Measurements from ENCODE around the gene RASSF3. TPM values are rescaled to one million over a fixed set of nuclear protein-coding genes. Genes with fewer than 3 reads are reported as not detected.
"Not testable (repeated sequence)": the region's sequence is repeated elsewhere in the genome, so short reads cannot be mapped to it uniquely, and the experiment has no call there.

Gene RASSF3
- total RNA-seq, 2 experiments from 2014 or later = 114 to 115 TPM

DNA sequence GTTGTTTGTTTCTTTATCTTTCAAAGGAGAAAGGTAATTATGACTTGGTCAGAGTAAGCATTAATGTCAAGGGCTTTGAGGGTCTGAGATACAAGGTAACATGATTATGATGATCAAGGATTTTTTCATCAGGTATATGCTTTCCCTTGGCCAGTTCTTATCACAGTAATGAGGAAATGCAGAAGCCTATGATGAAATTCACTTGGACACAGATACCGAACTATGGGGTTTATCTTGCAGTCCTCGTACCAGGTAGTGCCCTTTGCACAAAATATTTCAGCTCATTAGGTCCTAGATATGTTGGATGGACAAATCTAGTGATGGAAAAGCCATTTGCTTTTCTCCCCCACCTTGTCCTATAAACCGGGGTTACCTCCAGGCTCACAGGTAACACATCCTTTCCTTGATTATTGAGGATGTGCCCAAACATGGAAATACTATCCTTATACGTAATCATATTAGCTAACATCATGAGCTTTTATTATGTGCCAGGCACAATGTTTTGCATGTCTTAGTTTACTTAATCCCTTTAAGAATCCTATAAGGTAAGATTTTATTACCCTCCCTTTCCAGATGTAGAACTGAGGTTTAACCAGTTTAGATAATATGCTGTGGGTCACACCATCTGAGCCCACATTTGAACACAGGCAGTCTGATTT, 7.0 kb upstream of the RASSF3 start:
- Mint-ChIP-seq H3K4me1 (peaks cover 26% of the 10 kb centered on the region), H3K36me3 (ENCODE audit: low read depth) (no peaks in the 10 kb centered on the region), H3K27ac (no peak overlapping the region), H3K9me3 (no peaks in the 10 kb centered on the region), H3K27me3 (no peaks in the 10 kb centered on the region), H3K4me3 (no peak overlapping the region)
- CTCF ChIA-PET = interaction anchor here (0.6 to 2.2 kb wide), 5 partner anchors 14 to 215 kb away, joined by 3 to 5 read pairs (median 4); no protein-coding TSS in a partner anchor
- no peak for DNase-seq
- POLR2A ChIA-PET = no interaction called here

DNA sequence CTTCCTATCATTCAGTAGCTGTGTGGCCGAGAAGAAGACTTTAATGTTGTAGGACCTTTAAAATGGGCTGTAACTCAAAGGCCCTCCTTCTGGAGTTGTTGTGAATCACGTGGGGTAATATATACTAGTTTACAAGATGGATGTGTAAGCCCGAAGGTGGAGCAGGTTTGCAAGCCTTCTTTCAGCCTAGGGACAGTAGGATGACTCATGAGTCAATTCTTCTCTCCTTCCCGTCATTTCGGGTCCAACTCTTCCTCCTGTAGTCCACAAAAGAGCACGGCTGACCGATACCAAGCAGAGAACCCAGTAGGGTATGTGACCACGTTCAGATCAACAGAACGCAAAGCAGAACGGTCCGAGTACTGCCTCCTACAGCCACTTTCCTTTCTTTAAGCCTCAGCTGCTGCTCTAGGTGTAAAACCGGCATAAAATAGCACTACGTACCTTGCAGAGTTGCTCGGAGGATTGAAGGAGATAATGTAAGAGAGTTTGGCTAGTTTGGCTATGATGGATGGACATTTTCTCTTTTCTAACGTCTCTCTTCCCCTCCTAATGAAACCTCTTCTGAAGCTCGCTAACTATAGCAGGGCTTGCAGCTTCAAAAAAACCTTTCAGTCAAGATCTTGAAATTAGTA, 1.3 kb upstream of the RASSF3 start:
- no peaks in the 10 kb centered on the region for H3K9me3 Mint-ChIP-seq
- no peaks in the 10 kb centered on the region for H3K27me3 Mint-ChIP-seq
- peak overlapping the region; percentile 79 for H3K4me3 Mint-ChIP-seq
- POLR2A ChIA-PET = interaction anchor here (0.6 to 0.7 kb wide), 2 partner anchors 57 to 577 kb away, joined by 3 to 4 read pairs; no protein-coding TSS in a partner anchor
- peak overlapping the region; percentile 96 for H3K27ac Mint-ChIP-seq
- peaks cover 23% of the 10 kb centered on the region for H3K4me1 Mint-ChIP-seq
- DNase-seq = peak; percentile 54
- CTCF ChIA-PET = interaction anchor here (0.9 to 2.0 kb wide), 6 partner anchors 8 to 108 kb away, joined by 3 to 7 read pairs (median 3); no protein-coding TSS in a partner anchor
- peaks cover 30% of the 10 kb centered on the region for H3K36me3 Mint-ChIP-seq (ENCODE audit: low read depth)

DNA sequence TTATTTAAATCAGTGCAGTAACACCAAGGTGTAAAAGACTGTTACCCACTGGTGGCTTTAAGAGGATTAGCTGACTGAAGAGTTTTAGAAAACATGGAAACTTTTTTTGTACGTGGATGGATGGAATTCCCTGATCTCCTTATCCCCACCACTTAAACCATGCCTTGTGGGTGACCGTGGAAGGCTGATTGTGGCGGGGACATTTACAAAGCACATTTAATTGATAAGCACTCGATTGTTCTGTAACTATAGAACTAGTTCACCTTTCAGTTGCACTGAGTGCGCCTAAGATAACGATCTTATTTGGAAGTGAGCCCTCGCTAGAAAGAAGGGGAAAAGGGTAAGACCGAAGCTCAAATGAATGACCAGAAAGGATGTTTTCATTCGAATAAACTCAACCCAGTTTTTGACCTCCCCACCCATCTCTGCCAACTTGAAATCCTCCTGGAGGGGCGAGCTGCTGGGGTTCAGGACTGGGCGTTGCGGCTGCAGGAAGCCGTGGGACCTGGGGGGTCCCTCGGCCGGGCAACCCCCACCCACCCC, 688 bp upstream of the RASSF3 start:
- Mint-ChIP-seq H3K27ac (peak overlapping the region; percentile 96), H3K36me3 (ENCODE audit: low read depth) (peaks cover 33% of the 10 kb centered on the region), H3K4me3 (peak overlapping the region; percentile 79), H3K27me3 (no peaks in the 10 kb centered on the region), H3K4me1 (peaks cover 27% of the 10 kb centered on the region), H3K9me3 (no peaks in the 10 kb centered on the region)
- ChIA-PET POLR2A (interaction anchor here (0.6 to 0.7 kb wide), 2 partner anchors 56 to 577 kb away, joined by 3 to 4 read pairs; no protein-coding TSS in a partner anchor), CTCF (interaction anchor here (0.9 to 2.0 kb wide), 3 partner anchors 8 to 89 kb away, joined by 3 to 7 read pairs (median 3); no protein-coding TSS in a partner anchor)
- peak; percentile 26 for DNase-seq

DNA sequence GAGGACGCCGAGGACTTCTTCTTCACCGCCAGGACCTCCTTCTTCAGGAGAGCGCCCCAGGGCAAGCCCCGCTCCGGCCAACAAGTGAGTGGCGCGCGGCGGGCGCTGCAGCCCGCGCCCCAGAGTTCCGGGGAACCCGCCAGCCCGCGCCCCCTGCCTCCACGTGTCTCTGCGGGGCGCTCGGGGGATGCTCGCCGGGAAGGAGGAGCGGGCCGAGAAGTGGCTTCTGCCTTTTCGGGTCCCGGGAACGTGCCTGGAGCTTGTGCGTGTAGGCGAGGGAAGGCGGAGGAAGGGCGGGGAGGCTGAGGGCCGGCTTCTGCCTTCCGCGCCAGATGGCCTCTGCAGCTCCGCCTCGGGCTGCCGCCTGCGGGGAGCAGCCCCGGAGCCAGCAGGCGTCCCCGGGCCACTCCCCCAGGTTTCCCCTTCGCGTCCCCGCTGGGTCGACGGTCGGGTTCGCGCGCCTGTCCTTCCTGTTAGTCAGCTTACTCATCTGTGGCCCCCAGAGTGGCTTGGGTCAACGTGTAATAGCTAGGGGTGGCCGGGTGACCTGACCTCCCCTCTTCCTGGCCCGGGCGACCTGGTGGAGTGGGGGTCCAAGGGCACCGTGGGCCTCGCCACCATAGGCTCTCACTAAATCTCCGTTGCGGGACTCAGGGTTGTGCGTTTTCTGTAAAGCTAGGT, 505 bp downstream of the RASSF3 start:
- ChIA-PET CTCF (interaction anchor here (0.9 to 1.9 kb wide), 7 partner anchors 10 to 63 kb away, joined by 3 to 6 read pairs (median 4); no protein-coding TSS in a partner anchor), POLR2A (no interaction called here)
- DNase-seq = peak; percentile 70
- Mint-ChIP-seq H3K4me3 (peak overlapping the region; percentile 98), H3K36me3 (ENCODE audit: low read depth) (peaks cover 43% of the 10 kb centered on the region), H3K27me3 (no peaks in the 10 kb centered on the region), H3K27ac (peak overlapping the region; percentile 92), H3K9me3 (no peaks in the 10 kb centered on the region), H3K4me1 (peaks cover 38% of the 10 kb centered on the region)

DNA sequence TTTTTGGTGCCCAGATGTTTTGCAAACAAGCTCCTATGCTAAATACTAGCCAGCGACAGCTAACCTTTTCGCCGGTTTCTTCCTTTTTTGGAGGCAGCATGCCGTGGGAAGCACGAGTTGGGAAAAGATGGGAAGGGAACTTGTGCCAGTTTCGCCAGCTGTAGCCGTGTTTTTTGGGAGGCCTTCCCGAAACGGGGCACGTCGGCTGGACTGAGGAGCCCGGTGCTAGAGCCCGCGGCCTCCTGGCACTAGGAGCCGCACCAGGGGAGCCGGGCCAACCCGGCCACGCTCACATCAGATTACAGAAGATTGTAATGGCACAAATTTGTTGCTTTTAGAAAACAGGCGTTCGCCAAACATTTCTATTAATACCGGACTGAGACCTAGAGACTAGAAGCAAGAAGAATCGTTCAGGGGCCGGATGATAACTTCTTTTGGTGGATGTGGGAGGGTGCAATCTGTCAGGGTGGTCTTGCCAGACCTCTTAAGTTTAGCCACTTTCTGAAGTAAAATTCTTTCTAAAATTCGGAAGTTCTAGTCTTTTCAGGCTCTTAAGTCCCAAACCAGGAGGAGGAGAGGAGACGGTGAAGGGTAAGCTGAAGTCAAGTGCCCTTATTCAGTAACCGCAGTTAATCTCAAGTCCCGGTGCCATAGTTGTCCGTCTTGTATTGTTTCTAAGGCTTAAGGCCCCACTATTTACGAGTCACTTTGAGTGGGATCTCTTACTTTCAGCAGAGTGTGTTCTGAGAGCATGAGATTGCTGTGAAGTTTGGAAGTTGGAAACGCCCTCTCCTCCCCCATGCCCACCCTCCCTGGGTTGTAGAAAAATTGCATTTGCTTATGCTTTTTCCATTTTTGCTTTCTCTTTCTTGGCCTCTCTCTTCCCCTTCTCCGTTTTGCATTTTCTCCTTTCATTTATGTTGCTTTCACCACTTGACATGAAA, 1.3 kb downstream of the RASSF3 start:
- peak overlapping the region; percentile 98 for H3K4me3 Mint-ChIP-seq
- CTCF ChIA-PET = interaction anchor here (0.9 to 1.9 kb wide), 7 partner anchors 9 to 63 kb away, joined by 3 to 6 read pairs (median 4); no protein-coding TSS in a partner anchor
- peak overlapping the region; percentile 92 for H3K27ac Mint-ChIP-seq
- H3K36me3 Mint-ChIP-seq (ENCODE audit: low read depth) = peaks cover 51% of the 10 kb centered on the region
- no peaks in the 10 kb centered on the region for H3K9me3 Mint-ChIP-seq
- H3K27me3 Mint-ChIP-seq = no peaks in the 10 kb centered on the region
- H3K4me1 Mint-ChIP-seq = peaks cover 46% of the 10 kb centered on the region
- peak; percentile 53 for DNase-seq
- POLR2A ChIA-PET = no interaction called here

DNA sequence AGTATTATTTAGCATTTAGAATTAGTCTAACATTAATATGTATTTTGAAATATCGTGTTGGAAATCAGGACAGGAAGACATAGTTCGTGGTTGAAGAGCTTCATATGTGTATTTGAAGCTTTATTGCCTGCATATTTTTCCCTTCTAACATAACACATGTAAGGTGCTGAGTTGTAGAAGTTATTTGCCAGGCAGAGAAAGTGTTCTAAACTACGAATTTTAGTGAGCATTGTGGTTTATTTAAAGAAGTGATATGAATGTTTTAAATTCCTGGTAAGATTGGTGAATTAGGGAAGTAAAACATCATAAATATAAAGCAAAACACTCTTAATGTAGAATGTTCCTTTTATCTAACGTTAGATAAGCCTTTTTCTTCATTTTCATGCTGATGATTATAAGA, 2.5 kb downstream of the RASSF3 start:
- Mint-ChIP-seq H3K27me3 (no peaks in the 10 kb centered on the region), H3K4me3 (peak overlapping the region; percentile 98), H3K9me3 (no peaks in the 10 kb centered on the region), H3K27ac (peak overlapping the region; percentile 92), H3K36me3 (ENCODE audit: low read depth) (peaks cover 57% of the 10 kb centered on the region), H3K4me1 (peaks cover 54% of the 10 kb centered on the region)
- DNase-seq = no peak
- ChIA-PET POLR2A (no interaction called here), CTCF (interaction anchor here (0.7 to 1.4 kb wide), 2 partner anchors 14 to 100 kb away, joined by 3 to 4 read pairs; no protein-coding TSS in a partner anchor)

DNA sequence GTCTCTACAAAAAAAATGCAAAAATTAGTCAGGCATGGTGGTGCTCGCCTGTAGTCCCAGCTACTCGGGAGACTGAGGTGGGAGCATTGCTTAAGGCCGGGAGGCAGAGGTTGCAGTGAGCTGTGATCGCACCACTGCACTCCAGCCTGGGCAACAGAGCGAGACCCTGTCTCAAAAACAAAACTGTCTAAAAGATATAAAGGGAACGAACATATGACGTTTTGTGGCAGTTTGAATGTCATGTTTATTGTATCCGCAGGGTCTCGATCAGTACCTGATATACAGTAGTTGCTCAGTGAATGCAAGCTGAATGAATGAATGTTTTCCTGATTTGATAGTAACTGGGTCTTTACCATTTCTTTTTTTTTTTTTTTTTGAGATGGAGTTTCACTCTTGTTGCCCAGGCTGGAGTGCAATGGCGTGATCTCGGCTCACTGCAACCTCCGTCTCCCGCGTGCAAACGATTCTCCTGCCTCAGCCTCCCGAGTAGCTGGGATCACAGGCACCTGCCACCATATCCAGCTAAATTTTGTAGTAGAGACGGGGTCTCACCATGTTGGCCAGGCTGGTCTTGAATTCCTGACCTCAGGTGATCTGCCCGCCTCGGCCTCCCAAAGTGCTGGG, 3.6 kb downstream of the RASSF3 start:
- H3K9me3 Mint-ChIP-seq, DNase-seq, H3K27ac Mint-ChIP-seq, H3K27me3 Mint-ChIP-seq, POLR2A ChIA-PET: not testable (repeated sequence)
- Mint-ChIP-seq H3K36me3 (ENCODE audit: low read depth) (peaks cover 57% of the 10 kb centered on the region), H3K4me1 (peaks cover 46% of the 10 kb centered on the region), H3K4me3 (peak overlapping the region; percentile 98)
- CTCF ChIA-PET = interaction anchor here (0.7 to 1.4 kb wide), 2 partner anchors 13 to 157 kb away, joined by 3 to 4 read pairs; no protein-coding TSS in a partner anchor

DNA sequence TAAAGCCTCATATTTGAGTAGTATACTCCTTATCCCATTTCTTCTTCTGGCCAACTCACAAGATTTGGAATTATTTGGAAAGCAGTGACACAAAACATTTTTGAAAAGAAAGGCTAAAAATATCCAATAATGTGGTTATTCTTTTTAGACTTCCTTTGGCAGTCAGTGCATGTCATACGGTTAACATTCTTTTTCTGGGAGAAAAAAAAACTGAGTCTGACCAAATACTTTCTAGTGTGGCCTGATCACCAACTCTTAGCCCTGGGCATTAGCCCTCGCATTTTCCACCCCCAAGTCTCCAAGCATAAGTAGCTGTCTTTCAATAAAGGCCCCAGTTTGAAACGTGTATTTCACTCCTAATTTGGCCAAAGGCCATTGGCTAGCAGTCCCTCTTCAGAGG, 5.9 kb downstream of the RASSF3 start:
- no peaks in the 10 kb centered on the region for H3K9me3 Mint-ChIP-seq
- no peaks in the 10 kb centered on the region for H3K27me3 Mint-ChIP-seq
- DNase-seq = no peak
- no peak overlapping the region for H3K4me3 Mint-ChIP-seq
- ChIA-PET POLR2A (no interaction called here), CTCF (interaction anchor here (2.8 kb wide), 1 partner anchor 10 kb away, joined by 10 read pairs; no protein-coding TSS in a partner anchor)
- no peak overlapping the region for H3K27ac Mint-ChIP-seq
- H3K4me1 Mint-ChIP-seq = peaks cover 60% of the 10 kb centered on the region
- peaks cover 62% of the 10 kb centered on the region for H3K36me3 Mint-ChIP-seq (ENCODE audit: low read depth)

DNA sequence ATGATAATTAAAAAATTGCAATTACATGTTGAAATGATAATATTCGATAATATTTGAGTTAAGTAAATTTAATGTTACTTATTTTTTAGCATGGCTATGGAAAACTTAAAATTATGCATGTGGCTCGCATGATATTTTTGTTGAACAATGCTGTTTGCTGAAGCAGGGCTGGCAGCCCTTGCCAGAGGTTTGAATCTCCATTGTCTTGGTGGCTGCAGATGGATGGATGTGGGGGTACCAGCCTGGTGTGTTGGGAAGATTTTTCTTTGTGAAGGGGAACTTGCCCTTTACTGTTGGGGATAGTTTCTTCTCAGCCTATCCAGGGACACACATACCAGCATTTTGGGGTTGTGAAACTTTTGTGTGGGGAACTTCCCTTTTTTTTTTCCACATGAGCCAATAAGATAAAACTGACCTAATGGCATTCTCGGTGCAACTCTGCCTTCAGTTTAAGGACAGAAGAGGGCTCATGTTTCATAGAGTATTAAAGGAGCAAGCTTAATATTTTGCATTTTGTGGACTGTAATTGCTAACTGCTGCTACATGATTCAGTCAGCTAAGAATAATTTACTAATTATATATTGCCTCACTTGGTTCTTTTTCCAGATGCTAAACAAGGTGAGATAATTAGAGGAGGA, 8.8 kb downstream of the RASSF3 start:
- peaks cover 36% of the 10 kb centered on the region for H3K36me3 Mint-ChIP-seq (ENCODE audit: low read depth)
- POLR2A ChIA-PET = no interaction called here

DNA sequence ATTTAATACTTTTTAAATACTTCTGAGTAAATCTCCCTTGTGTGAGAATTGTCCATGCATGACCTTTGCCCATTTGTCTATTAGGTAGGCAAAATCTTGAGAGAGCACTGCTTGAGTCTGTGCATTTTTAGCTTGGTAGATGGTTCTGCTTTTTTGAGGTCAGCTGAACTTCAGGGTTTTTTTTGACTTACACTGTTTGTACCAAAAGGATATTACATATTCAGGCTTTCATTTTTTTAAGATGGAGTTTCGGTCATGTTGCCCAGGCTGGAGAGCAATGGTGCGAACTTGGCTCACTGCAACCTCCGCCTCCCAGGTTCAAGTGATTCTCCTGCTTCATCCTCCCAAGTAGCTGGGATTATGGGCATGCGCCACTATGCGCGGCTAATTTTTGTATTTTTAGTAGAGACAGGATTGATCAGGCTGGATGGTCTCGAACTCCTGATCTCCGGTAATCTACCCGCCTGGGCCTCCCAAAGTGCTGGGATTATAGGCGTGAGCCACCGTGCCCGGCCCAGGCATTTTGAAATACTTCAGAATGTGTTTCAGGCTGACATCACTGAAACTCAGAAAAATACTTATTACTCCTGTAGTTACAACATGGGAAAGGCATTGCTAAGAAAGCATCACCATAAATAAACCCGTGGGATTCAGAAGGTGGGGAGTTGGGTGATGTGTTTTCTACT, 11.1 kb downstream of the RASSF3 start:
- H3K36me3 Mint-ChIP-seq (ENCODE audit: low read depth) = peaks cover 25% of the 10 kb centered on the region
- H3K27me3 Mint-ChIP-seq = no peaks in the 10 kb centered on the region
- peaks cover 57% of the 10 kb centered on the region for H3K4me1 Mint-ChIP-seq
- POLR2A ChIA-PET = no interaction called here
- no peak overlapping the region for H3K27ac Mint-ChIP-seq
- H3K4me3 Mint-ChIP-seq = no peak overlapping the region
- CTCF ChIA-PET = interaction anchor here (1.6 to 2.1 kb wide), 2 partner anchors 10 to 44 kb away, joined by 3 to 6 read pairs; no protein-coding TSS in a partner anchor
- no peak for DNase-seq
- no peaks in the 10 kb centered on the region for H3K9me3 Mint-ChIP-seq

More for the DNA sequence above, 8.8 kb downstream of the RASSF3 start:
- Mint-ChIP-seq H3K9me3 (no peaks in the 10 kb centered on the region), H3K4me3 (no peak overlapping the region), H3K27ac (peak overlapping the region; percentile 4), H3K27me3 (no peaks in the 10 kb centered on the region), H3K4me1 (peaks cover 60% of the 10 kb centered on the region)
- DNase-seq = no peak
- CTCF ChIA-PET = no interaction called here
